Activated CD8-positive, alpha-beta memory T cell treated with anti-CD3 and anti-CD28 coated beads for 36 hours (primary cell): ENCODE results near the gene ZMYND8. TPM values are rescaled to one million over a fixed set of nuclear protein-coding genes. Genes with fewer than 3 reads are reported as not detected.
"Not testable (repeated sequence)": the region's sequence is repeated elsewhere in the genome, so short reads cannot be mapped to it uniquely, and the experiment has no call there.

Source experiments
- CTCF ChIA-PET: fragments of 350-600 bp; sonication (Branson Sonifier 250); formaldehyde crosslinking; loops from one replicate; lab custom pipeline; 2021; ENCODE audit warnings: antibody characterized with exemption; lab: Charles Lee
- POLR2A ChIA-PET: fragments of 350-600 bp; sonication (Branson Sonifier 250); formaldehyde crosslinking; loops from one replicate; lab custom pipeline; 2021; ENCODE audit warnings: antibody characterized with exemption; lab: Charles Lee
- total RNA-seq, 2 experiments: library from RNA; stranded (reverse); gene quantifications; one replicate each; pipeline ENCODE4 v1.2.3, GENCODE V29; 2021

ZMYND8 gene
- total RNA-seq, 2 experiments from 2014 or later, result 28.7 to 29.1 TPM

DNA sequence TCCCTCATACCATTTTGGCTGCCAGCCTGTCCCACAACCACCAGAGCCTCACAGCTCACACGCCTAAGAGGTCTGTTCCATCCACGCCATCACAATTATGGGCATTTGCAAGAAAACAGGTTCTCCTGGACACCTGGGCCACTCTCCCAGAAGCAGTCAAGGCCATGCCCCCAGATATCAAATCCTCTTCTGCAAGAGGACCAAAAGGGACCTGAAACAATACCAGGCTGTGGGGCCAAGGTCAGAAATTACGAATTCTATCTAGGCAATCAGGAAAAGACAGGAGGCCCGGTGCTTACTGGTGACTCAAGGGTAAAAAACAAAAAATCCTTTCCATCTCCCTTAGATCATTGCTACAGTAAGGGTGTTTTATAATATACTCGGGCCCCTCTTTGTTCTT, 69.8 kb downstream of the ZMYND8 start:
- ChIA-PET POLR2A (no interaction called here), CTCF (no interaction called here)

DNA sequence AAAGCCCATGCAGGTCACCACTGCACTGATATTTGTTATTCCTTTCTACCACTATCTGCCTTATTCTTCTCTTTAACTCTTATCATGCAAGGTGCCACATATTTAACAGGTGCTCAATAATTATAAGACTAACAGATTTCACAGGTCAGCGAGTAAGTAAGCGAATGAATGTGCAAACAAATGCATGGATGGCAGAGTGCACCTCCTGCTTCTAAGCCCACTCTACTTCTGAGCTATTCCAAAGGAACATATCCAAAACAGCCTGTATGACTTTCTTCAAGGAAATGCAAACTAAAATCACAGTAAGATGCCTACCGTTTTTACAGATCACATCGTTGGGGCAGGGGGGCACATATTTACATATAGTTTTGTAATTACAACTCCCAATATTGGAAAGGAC, 71.3 kb downstream of the ZMYND8 start:
- POLR2A ChIA-PET, result no interaction called here
- CTCF ChIA-PET, result no interaction called here

DNA sequence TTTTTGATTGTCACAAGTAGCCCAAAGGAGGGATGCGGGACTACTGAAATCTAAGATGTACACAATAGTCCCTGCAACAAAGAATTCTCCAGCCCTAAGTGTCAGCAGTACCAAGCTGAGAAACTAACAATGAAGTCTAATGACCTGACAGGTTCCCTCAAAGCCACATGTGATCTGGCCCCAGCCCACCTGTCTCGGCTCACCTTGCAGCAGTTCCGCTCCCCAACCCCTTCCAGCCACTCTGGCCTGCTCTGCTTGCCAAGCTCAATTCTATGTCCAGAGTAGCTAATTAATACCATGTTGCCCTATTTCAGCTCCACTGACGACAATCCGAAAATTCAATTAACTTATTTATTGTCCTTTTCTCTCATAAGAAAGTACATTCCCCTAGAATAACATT, 72.1 kb downstream of the ZMYND8 start:
- POLR2A ChIA-PET, result no interaction called here
- CTCF ChIA-PET, result interaction anchor here (0.8 kb wide), 1 partner anchor 100 kb away, joined by 3 read pairs; no protein-coding TSS in a partner anchor

DNA sequence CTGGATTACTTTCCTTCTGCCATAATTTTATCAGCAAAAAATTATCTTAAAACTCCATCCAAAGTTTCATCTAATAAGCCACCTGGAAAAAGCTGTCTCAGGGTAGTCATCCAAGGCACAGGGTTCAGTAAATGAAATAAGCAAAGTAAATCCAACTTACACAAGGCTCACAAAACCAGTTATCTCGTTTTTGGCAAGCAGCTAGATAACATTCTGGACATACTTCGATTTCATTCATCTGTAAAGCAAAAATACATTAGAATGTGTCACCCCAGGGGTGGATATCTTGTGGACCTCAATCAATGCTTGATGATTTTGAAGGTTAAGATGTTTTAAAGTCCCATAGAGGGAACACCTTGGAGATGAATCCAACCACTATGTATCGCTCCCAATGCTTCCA, 73.1 kb downstream of the ZMYND8 start:
- ChIA-PET POLR2A (no interaction called here), CTCF (interaction anchor here (1.3 kb wide), 1 partner anchor 9 kb away, joined by 4 read pairs; no protein-coding TSS in a partner anchor)

DNA sequence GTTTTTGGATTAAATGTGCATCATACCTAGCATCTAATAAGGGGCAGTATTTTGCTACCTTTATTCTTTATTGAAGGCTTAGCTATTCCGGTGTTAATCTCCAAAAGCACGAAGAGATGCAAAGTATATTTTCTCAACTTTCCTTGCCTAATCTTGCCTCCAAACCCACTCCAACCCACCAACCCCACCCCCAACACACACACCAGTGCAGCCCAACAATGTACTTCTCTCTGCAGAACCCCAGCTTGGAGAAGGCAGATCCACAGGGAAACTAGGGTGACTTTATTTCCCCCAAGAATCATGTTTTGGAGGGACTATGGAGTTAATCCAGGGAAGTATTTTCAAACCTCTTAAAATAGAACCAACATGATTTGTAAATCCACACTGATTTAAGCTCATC, 73.6 kb downstream of the ZMYND8 start:
- ChIA-PET CTCF (interaction anchor here (1.3 kb wide), 1 partner anchor 9 kb away, joined by 4 read pairs; no protein-coding TSS in a partner anchor), POLR2A (no interaction called here)

DNA sequence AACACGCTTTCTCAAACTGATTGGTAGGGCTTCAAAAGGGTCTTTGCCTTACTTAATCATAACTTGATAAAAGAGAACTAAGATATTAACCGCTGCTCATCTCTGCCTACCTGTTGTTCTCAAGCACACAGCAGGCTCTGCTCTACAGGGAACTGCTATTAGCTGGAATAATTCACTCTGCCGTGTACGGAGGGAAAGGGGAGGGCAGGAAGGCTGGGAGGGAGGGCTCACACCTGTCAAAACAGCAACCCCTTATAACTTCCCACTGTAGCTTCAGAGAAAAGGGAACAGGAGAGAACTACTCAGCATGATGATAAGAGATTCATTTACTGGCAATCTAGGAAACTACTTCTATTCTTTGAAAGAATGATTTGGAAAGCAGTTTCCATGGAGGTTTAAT, 75.1 kb downstream of the ZMYND8 start:
- CTCF ChIA-PET, result no interaction called here
- POLR2A ChIA-PET, result no interaction called here

DNA sequence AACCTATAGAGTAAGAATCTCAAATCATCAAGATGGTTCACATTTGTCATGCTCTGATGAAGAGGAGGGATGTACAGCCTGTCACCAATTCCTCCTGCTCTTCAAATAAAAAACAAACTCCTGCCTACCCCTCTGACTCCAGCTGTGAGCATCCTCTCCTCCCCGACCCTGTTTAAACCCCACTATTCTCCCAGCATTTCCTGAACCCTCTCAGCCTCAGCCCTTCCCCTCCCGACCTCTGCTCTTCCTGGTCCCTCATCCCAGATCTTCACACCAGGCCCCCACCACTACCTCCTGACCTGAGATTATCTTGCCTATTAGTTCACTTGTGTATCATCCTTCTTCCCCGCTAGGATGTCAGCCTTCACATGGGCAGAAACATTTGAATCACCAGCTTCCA, 75.8 kb downstream of the ZMYND8 start:
- POLR2A ChIA-PET, result no interaction called here

DNA sequence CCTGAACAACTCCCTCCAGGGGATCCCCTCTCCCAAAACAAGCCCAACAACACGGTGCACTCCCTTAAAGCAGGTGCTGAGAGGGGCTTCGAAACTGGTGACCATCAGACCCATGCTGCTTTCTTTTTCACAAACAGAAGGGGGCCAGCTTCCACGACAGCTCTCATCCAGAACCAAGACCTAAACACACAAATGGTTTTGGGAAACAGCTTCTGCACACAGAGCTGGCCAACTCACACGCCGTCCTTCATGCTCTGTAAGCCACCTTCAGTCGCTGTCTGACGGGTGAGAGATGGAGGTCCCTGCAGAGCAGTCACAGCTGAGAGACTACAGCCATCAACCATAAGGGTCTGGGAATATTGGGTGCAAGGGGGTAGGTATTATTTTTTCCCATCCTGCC, 76.3 kb downstream of the ZMYND8 start:
- ChIA-PET CTCF (no interaction called here), POLR2A (no interaction called here)

More for the DNA sequence above, 75.8 kb downstream of the ZMYND8 start:
- CTCF ChIA-PET, result no interaction called here

DNA sequence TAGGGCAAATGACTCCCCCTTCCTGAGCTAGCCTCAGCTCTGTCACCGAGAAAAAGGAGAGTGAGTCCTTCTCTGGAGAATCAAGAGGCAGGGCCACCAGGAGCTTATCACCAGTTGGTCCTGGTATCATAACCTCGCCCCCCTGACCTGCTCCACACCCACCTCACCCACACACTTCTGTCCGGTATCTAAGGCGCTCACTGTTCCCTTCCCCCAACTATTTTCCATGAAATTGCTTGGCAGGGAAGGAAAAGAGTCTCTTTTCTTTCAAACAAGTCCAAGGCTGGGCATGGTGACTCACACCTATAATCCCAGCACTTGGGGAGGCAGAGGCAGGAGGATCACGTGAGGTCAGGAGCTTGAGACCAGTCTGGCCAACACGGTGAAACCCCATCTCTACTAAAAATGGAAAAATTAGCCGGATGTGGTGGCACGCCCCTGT, 77.6 kb downstream of the ZMYND8 start:
- ChIA-PET POLR2A (interaction anchor here (0.7 kb wide), 1 partner anchor 105 kb away, joined by 3 read pairs; no protein-coding TSS in a partner anchor), CTCF (interaction anchor here (1.2 kb wide), 1 partner anchor 105 kb away, joined by 5 read pairs; no protein-coding TSS in a partner anchor)

DNA sequence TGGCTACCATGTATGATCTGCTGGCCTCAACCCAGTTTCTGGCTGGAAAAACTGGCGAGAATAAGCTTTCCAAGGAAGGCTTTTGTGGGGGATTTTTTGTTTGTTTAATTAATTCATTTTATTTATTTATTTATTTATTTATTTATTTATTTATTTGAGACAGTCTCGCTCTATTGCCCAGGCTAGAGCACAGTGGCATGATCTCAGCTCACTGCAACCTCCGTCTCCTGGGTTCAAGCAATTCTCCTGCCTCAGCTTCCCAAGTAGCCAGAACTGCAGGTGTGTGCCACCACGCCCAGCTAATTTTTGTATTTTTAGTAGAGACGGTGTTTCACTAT, 79.0 kb downstream of the ZMYND8 start:
- POLR2A ChIA-PET, result not testable (repeated sequence)

DNA sequence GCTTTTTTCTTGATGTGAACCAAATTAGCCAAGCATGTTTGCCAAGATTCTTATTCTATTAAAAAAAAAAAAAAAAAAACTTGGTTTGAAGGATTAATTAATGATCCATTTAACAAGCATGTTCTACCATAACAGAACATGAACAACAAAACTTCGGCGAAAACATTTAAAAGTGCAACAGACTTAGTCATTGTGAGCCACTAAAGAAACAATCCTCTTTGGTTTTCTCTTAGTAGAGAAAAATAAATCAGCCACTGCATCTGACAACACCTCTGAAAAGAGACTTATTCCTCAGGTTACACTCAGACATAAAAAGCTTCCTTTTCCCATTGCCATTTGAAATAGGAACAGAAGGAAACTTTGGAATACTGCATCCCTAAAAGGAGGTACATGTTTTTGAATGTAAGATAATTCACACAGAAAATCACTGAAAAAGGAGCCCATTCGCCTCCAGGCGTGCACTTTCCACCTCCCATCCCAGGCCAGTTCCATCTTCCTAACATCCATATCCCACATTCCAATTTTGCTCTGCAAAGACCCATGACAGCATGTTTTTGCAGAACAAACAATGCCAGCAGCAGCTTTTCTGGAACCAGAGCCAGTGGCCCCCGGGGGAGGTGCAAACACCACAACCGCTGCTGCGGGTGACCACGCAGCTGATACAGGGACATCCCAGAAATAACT, 79.5 kb downstream of the ZMYND8 start:
- ChIA-PET POLR2A (no interaction called here), CTCF (interaction anchor here (8.5 kb wide), 1 partner anchor 105 kb away, joined by 213 read pairs; no protein-coding TSS in a partner anchor)

More for the DNA sequence above, 79.0 kb downstream of the ZMYND8 start:
- CTCF ChIA-PET, result interaction anchor here (8.5 kb wide), 1 partner anchor 105 kb away, joined by 213 read pairs; no protein-coding TSS in a partner anchor

DNA sequence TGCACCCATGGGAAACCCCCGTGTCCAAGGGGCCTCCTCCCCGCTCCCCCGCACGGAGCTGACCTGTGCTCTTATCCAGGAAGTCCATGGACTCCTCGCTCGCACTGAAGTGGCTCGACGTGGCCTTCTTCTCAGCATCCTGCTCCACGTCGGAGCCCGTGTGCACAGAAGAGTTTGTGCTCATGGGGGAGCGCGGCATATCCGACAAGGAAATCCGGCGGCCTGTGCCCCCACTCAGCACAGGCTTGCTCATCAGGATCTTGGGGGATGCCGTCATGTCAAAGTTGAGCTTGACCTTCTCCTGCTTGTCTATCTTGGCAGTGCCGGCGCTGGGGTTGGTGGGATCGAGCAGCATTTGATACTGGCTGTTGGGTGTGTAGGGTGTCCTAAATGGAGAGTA, 80.2 kb downstream of the ZMYND8 start:
- POLR2A ChIA-PET, result no interaction called here
- CTCF ChIA-PET, result interaction anchor here (1.2 to 8.5 kb wide), 2 partner anchors 106 to 345 kb away, joined by 3 to 213 read pairs; no protein-coding TSS in a partner anchor

DNA sequence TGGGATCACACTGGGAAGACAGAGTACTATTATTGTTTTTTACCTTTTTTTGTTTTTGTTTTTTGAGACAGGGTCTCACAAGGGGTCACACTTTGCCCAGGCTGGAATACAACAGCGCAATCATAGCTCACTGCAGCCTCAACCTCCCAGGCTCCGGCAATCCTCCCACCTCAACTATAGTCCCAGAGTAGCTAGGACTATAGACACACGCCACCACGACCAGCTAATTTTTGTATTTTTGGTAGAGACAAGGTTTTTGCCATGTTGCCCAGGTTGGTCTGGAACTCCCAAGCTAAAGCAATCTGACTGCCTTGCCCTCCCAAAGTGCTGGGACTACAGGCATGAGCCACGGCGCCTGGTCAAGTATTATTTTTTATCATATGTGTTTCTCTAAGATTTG, 81.0 kb downstream of the ZMYND8 start:
- POLR2A ChIA-PET, result no interaction called here
- CTCF ChIA-PET, result interaction anchor here (0.6 to 8.5 kb wide), 4 partner anchors 79 to 346 kb away, joined by 3 to 213 read pairs (median 22); partner anchors contain the start of gene ZMYND8

DNA sequence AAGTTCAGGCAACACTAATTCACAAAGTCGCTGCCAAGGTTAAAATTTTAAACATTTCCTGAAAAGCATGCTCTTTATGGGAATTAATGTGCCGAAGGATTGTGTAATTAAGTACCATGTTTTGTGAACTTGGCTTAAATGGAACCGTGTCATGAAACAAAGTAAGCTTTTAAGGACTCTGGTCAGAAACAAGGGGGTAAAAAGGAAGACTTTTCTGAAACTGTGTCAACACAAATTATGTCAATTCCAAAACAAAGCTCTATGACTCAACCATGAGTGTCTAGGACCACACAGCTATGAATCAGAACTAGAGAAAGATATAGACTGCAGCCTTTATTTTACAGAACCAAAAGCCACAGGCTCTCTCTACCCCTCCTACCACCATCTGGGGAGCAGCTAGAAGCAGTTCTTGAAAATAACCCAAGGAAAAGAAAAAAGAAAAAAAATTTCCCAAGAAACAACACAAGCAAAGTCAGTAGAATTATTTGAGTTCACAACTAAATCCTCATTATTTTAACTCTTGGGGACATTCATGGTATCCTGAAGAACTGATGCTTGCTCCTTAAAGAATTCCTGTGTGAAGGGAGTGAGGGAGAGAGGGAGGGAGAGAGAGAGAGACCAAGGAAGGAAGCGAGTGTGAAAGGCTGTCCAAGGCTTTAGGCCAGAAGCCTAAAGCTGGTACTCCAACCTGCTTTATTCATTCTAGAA, 81.9 kb downstream of the ZMYND8 start:
- ChIA-PET POLR2A (interaction anchor here (1.0 to 2.5 kb wide), 2 partner anchors 82 to 108 kb away, joined by 5 to 12 read pairs; partner anchors contain the start of gene ZMYND8), CTCF (interaction anchor here (0.7 to 8.5 kb wide), 8 partner anchors 8 to 346 kb away, joined by 3 to 213 read pairs (median 4); partner anchors contain the start of gene ZMYND8)

DNA sequence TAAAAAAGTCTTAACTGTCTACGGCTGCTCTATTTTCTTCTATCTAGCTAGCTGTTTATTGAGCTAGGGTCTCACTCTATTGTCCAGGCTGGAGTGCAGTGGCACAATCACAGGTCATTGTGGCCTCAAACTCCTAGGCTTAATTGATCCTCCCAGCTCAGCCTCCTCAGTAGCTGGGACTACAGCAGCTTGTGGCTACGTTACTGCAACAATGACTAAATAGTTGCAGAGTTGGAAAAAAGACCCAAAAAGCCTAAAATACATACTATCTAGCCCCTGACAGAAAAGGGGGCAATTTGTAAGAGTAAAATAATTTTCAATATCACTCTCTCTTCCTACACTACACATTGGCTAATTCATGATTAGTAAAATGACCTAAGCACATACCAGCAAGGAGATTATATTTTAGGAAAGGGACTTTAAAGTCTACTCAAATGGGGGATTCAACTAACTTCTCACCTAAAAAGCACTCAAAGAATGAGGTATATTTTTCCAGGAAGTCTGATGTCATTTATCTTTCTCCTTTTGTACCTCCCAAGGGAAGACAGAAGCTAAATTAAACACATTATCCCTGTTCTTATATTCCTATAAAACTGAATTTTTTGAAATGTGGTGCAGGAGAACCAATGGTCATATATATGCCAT, 82.8 kb downstream of the ZMYND8 start:
- CTCF ChIA-PET, result interaction anchor here (0.6 to 8.5 kb wide), 22 partner anchors 9 to 350 kb away, joined by 3 to 213 read pairs (median 4); partner anchors contain the start of gene ZMYND8
- POLR2A ChIA-PET, result interaction anchor here (0.6 to 2.5 kb wide), 3 partner anchors 83 to 110 kb away, joined by 10 to 13 read pairs (median 12); partner anchors contain the start of gene ZMYND8

DNA sequence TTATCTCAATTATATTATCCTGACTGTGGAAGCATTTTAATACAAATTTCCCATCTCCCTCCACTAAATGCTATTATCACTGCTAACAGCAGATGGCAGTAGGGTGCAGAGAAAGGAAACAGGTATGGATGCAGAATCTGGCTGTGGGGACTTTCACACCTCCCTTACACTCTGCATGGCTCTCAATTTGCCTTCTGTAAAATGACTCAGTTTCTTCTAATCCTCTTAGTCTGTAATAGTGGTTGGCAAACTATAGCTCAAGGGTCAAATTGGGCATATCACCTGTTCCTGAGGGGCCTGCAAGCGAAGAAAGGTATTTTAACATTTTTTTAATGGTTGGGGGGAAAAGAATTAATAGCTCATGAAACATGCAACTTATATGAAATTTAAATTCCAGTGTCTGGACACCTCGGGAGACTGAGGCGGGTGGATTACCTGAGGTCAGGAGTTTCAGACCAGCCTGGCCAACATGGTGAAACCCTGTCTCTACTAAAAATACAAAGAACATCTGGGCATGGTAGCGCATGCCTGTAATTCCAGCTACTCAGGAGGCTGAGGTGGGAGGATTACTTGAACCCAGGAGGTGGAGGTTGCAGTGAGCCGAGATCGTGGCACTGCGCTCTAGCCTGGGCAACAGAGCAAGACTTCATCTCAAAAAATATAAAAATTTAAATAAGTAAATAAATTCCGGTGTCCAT, 83.5 kb downstream of the ZMYND8 start:
- ChIA-PET CTCF (interaction anchor here (0.6 to 8.5 kb wide), 21 partner anchors 9 to 351 kb away, joined by 3 to 213 read pairs (median 4); partner anchors contain the start of gene ZMYND8), POLR2A (interaction anchor here (0.6 to 2.5 kb wide), 3 partner anchors 83 to 111 kb away, joined by 10 to 13 read pairs (median 12); partner anchors contain the start of gene ZMYND8)

DNA sequence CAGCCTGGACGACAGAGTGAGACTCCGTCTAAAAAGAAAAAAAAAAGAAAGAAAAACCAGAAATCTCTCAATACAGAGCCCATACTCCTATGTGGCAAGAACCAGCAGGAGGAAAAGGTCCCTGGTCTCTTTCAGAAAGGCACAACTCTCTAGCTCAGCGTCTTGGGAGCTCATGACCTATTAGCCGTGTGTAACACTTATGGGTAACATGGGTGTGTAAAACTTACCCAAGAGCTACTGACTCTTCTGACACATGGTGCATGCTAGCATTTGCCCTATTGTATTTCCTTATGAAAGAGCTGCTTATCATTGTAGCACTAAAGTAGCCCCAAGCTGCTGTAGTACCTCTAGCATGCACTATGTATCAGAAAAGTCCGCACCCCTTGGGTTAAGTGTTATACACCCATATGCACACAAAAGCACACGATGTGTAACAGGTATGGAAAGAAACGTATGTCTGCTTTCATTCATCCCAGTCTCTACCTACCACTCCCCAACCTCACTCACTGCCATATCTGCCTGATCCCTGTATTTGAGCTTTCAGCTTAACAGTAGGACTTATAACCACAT, 85.4 kb downstream of the ZMYND8 start:
- ChIA-PET POLR2A (interaction anchor here (1.5 kb wide), 1 partner anchor 113 kb away, joined by 3 read pairs; no protein-coding TSS in a partner anchor), CTCF (interaction anchor here (0.7 to 8.5 kb wide), 3 partner anchors 84 to 350 kb away, joined by 3 to 213 read pairs (median 39); partner anchors contain the start of gene ZMYND8)
